HEK293T (cell line): ENCODE data around the gene KCNH1.

Source experiments
- CTCF ChIA-PET: fragments of 350-600 bp; formaldehyde crosslinking; extraction: SDS; loops from one replicate; lab custom pipeline; 2021; ENCODE audit warnings: antibody characterized with exemption, inconsistent platforms; lab: Yijun Ruan, JAX
- POLR2A ChIA-PET: fragments of 350-600 bp; formaldehyde crosslinking; extraction: SDS; loops from one replicate; lab custom pipeline; 2020; ENCODE audit warnings: antibody characterized with exemption, inconsistent platforms; lab: Yijun Ruan, JAX
- DNase-seq: peaks from one replicate; pipeline ENCODE4 v3.0.0; 2012; ENCODE audit warnings: mixed read lengths; ENCODE audit errors: extremely low spot score
- ARNT ChIP-seq: fragments of 450-650 bp; IDR thresholded peaks from 2 replicates; pipeline ENCODE4 v1.6.1; 2017; ENCODE audit warnings: mild to moderate bottlenecking
- BHLHE40 ChIP-seq: fragments of 450-650 bp; IDR thresholded peaks from 2 replicates; pipeline ENCODE4 v1.6.1; 2016; ENCODE audit warnings: mild to moderate bottlenecking, moderate library complexity, borderline replicate concordance
- CTBP1 ChIP-seq: fragments of 450-650 bp; IDR thresholded peaks from 2 replicates; pipeline ENCODE4 v1.6.1; 2016; ENCODE audit warnings: borderline replicate concordance
- ELF4 ChIP-seq: fragments of 450-650 bp; IDR thresholded peaks from 2 replicates; pipeline ENCODE4 v1.6.1; 2017; ENCODE audit warnings: antibody characterized with exemption
- FOXA1 ChIP-seq: fragments of 450-650 bp; IDR thresholded peaks from 2 replicates; pipeline ENCODE4 v1.6.1; 2016; ENCODE audit warnings: mild to moderate bottlenecking
- FOXK2 ChIP-seq: fragments of 450-650 bp; IDR thresholded peaks from 2 replicates; pipeline ENCODE4 v1.6.1; 2016; ENCODE audit warnings: mild to moderate bottlenecking
- FOXM1 ChIP-seq: fragments of 450-650 bp; IDR thresholded peaks from 2 replicates; pipeline ENCODE4 v1.6.1; 2017; ENCODE audit warnings: mild to moderate bottlenecking, borderline replicate concordance
- HDGF ChIP-seq: fragments of 450-650 bp; IDR thresholded peaks from 2 replicates; pipeline ENCODE4 v1.6.1; 2017; ENCODE audit warnings: antibody characterized with exemption, borderline replicate concordance
- L3MBTL2 ChIP-seq: fragments of 450-650 bp; conservative IDR thresholded peaks from 2 replicates; pipeline ENCODE4 v1.6.1; 2016; ENCODE audit warnings: mild to moderate bottlenecking
- LEF1 ChIP-seq: fragments of 450-650 bp; IDR thresholded peaks from 2 replicates; pipeline ENCODE4 v1.6.1; 2017; ENCODE audit warnings: mild to moderate bottlenecking, borderline replicate concordance
- NFRKB ChIP-seq: fragments of 450-650 bp; IDR thresholded peaks from 2 replicates; pipeline ENCODE4 v1.6.1; 2016; ENCODE audit warnings: mild to moderate bottlenecking, moderate library complexity
- PKNOX1 ChIP-seq: fragments of 450-650 bp; IDR thresholded peaks from 2 replicates; pipeline ENCODE4 v1.6.1; 2016
- SP1 ChIP-seq: fragments of 450-650 bp; IDR thresholded peaks from 2 replicates; pipeline ENCODE4 v1.6.1; 2017
- SUZ12 ChIP-seq: fragments of 450-650 bp; IDR thresholded peaks from 2 replicates; pipeline ENCODE4 v1.6.1; 2016; ENCODE audit warnings: mild to moderate bottlenecking
- TARDBP ChIP-seq: fragments of 450-650 bp; IDR thresholded peaks from 2 replicates; pipeline ENCODE4 v1.6.1; 2016
- ZNF384 ChIP-seq: fragments of 450-650 bp; IDR thresholded peaks from 2 replicates; pipeline ENCODE4 v1.6.1; 2016

KCNH1 gene

GRCh38 chr1:210901981-210902770 is 231.8 kb downstream of the KCNH1 start:
- POLR2A ChIA-PET, result no interaction called here

GRCh38 chr1:210900820-210901219 is 233.1 kb downstream of the KCNH1 start:
- ChIA-PET CTCF (no interaction called here), POLR2A (no interaction called here)
- DNase-seq, result no peak
- TF ChIP-seq CTBP1 (no peak), SUZ12 (no peak), HDGF (no peak), TARDBP (no peak), BHLHE40 (no peak), ELF4 (no peak), NFRKB (no peak), SP1 (no peak), ARNT (no peak), ZNF384 (no peak), L3MBTL2 (no peak), LEF1 (no peak)

More at GRCh38 chr1:210901981-210902770, 231.8 kb downstream of the KCNH1 start:
- CTCF ChIA-PET, result no interaction called here
- DNase-seq, result no peak
- TF ChIP-seq L3MBTL2, result no peak
- TF ChIP-seq TARDBP, result no peak
- TF ChIP-seq SP1, result no peak
- TF ChIP-seq NFRKB, result no peak

GRCh38 chr1:210900079-210900478 is 233.9 kb downstream of the KCNH1 start:
- ChIA-PET POLR2A (no interaction called here), CTCF (no interaction called here)
- TF ChIP-seq HDGF (no peak), NFRKB (no peak), FOXM1 (no peak), ZNF384 (no peak), LEF1 (no peak), ELF4 (no peak), SUZ12 (no peak), PKNOX1 (no peak), L3MBTL2 (no peak), CTBP1 (no peak), FOXA1 (no peak), ARNT (no peak), BHLHE40 (no peak)
- DNase-seq, result no peak

DNA sequence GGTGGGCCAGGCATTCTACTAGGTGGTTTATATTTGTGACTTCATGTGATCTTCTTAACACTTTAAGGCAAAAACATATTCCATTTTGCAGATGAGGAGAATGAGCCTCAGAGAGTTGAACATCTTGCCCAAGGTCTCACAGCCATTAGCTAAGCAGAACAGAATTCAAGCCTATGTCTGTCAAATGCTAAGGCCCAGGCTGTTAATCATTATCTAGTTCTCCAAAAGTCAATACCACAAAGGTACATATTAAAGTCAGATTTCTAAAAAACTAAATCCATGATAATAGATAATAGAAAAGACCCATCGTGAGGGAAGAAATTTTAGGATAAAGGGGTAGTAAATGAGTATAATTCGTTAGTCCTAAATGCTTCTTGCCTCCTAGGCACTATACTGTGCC is 234.3 kb downstream of the KCNH1 start:
- DNase-seq, result no peak
- ChIA-PET POLR2A (no interaction called here), CTCF (no interaction called here)
- TF ChIP-seq HDGF (no peak), L3MBTL2 (no peak), BHLHE40 (no peak), TARDBP (no peak), ZNF384 (no peak), ARNT (no peak)

DNA sequence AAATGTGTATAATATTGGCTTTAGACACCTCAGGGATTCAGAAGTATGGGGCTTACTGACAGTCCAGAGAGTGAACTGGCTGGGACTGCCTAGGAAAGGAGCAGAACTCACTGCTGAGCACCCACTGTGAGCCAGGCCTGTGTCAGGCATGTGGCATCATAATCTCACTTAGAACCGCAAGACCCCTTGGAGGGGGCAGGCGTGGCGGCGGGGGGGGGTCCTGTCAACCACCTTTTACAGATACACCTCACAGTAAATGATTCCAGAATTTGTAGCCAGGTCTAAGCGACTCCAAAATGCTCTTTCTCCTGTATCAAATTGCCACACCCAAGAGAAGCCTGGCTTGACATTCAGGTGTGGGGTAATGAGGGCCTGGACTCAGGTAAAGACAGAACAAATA is 235.5 kb downstream of the KCNH1 start:
- POLR2A ChIA-PET, result no interaction called here
- no peak for DNase-seq
- TF ChIP-seq ZNF384 (no peak), NFRKB (no peak)
- CTCF ChIA-PET, result no interaction called here

- ChIA-PET POLR2A (no interaction called here), CTCF (no interaction called here)
- no peak for DNase-seq
- no peak for TF ChIP-seq FOXA1
- no peak for TF ChIP-seq BHLHE40
- no peak for TF ChIP-seq ARNT
- no peak for TF ChIP-seq SUZ12
- TF ChIP-seq ELF4, result no peak
- no peak for TF ChIP-seq L3MBTL2
- TF ChIP-seq HDGF, result no peak
- TF ChIP-seq SP1, result no peak
- TF ChIP-seq CTBP1, result no peak
- TF ChIP-seq TARDBP, result no peak
- no peak for TF ChIP-seq NFRKB
- no peak for TF ChIP-seq LEF1
- TF ChIP-seq FOXM1, result no peak
- TF ChIP-seq PKNOX1, result no peak
- TF ChIP-seq FOXK2, result no peak
- TF ChIP-seq ZNF384, result no peak
These were observed 250.1 kb downstream of the KCNH1 start for GRCh38 chr1:210883821-210884220.

- DNase-seq, result no peak
- TF ChIP-seq NFRKB (no peak), ZNF384 (no peak), SUZ12 (no peak), SP1 (no peak), PKNOX1 (no peak), BHLHE40 (no peak), FOXA1 (no peak), ELF4 (no peak), CTBP1 (no peak), ARNT (no peak), LEF1 (no peak), FOXM1 (no peak), HDGF (no peak), TARDBP (no peak), FOXK2 (no peak), L3MBTL2 (no peak)
- CTCF ChIA-PET, result no interaction called here
- POLR2A ChIA-PET, result no interaction called here
These were observed 251.3 kb downstream of the KCNH1 start for GRCh38 chr1:210882414-210883221.
